ENCODE data around the gene SHC4. TPM values are rescaled to one million over a fixed set of nuclear protein-coding genes. Genes with fewer than 3 reads are reported as not detected.

The SHC4 gene
- polyA plus RNA-seq, 1 of the 3 experiments (the other 2 are of a cell fraction) = 1.6 TPM

- TF ChIP-seq, protein P1, sequence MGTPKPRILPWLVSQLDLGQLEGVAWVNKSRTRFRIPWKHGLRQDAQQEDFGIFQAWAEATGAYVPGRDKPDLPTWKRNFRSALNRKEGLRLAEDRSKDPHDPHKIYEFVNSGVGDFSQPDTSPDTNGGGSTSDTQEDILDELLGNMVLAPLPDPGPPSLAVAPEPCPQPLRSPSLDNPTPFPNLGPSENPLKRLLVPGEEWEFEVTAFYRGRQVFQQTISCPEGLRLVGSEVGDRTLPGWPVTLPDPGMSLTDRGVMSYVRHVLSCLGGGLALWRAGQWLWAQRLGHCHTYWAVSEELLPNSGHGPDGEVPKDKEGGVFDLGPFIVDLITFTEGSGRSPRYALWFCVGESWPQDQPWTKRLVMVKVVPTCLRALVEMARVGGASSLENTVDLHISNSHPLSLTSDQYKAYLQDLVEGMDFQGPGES (IDR thresholded peaks at IDR 0.05; ENCODE audit: low read depth, low read length) = no peak
- TF ChIP-seq, protein P2, sequence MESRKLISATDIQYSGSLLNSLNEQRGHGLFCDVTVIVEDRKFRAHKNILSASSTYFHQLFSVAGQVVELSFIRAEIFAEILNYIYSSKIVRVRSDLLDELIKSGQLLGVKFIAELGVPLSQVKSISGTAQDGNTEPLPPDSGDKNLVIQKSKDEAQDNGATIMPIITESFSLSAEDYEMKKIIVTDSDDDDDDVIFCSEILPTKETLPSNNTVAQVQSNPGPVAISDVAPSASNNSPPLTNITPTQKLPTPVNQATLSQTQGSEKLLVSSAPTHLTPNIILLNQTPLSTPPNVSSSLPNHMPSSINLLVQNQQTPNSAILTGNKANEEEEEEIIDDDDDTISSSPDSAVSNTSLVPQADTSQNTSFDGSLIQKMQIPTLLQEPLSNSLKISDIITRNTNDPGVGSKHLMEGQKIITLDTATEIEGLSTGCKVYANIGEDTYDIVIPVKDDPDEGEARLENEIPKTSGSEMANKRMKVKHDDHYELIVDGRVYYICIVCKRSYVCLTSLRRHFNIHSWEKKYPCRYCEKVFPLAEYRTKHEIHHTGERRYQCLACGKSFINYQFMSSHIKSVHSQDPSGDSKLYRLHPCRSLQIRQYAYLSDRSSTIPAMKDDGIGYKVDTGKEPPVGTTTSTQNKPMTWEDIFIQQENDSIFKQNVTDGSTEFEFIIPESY (IDR thresholded peaks at IDR 0.05; ENCODE audit: borderline replicate concordance, low read depth) = no peak
Observed at GRCh38 chr15:48987142-48987541, 23.4 kb upstream of the SHC4 start (continued).

GRCh38 chr15:48986240-48986639 lies 22.5 kb upstream of the SHC4 start:
- TF ChIP-seq TAF1 (IDR thresholded peaks at IDR 0.05; ENCODE audit: borderline replicate concordance, low read depth, low read length) = no peak
- no peak for TF ChIP-seq FOSL2 (IDR thresholded peaks at IDR 0.05; ENCODE audit: borderline replicate concordance, low read depth)
- H3K4me2 ChIP-seq = no peak overlapping the region
- 0 out of 4 replicates have a peak, but pooled peaks cover 0 to 6% of the 10 kb centered on the region in 2 experiments for H3K4me1 ChIP-seq (ENCODE audit: control insufficient read depth in 1 of 2, insufficient read depth in 2 of 2, low read depth in 1 of 2, low read length in 1 of 2)
- ChIA-PET POLR2A (interaction anchor here (1.1 kb wide), 1 partner anchor 11 kb away, joined by 5 read pairs; no protein-coding TSS in a partner anchor), CTCF (interaction anchor here (1.5 kb wide), 1 partner anchor 10 kb away, joined by 6 read pairs; no protein-coding TSS in a partner anchor)
- no peak overlapping the region for H3K27ac ChIP-seq (ENCODE audit: low read depth in 2 of 2, low read length in 1 of 2)
- WGBS (ENCODE audit: low lambda C conversion rate) = 90% methylated on average over 5 of the region's 5 CpGs
- H4K20me1 ChIP-seq (ENCODE audit: insufficient read depth) = no peaks in the 10 kb centered on the region
- H3F3A ChIP-seq (replicated peaks; ENCODE audit: insufficient read depth) = no peaks in the 10 kb centered on the region
- H3K9me3 ChIP-seq = no peaks in the 10 kb centered on the region
- no peak overlapping the region for H2AFZ ChIP-seq (ENCODE audit: low read depth)
- no peak overlapping the region for H3K9ac ChIP-seq
- H3K27me3 ChIP-seq (ENCODE audit: insufficient read depth) = no peaks in the 10 kb centered on the region
- H3K4me3 ChIP-seq (ENCODE audit: low read depth in 2 of 2, low read length in 1 of 2) = no peak overlapping the region
- H3K36me3 ChIP-seq (replicated peaks in 1 of 2; ENCODE audit: control insufficient read depth in 1 of 2, insufficient read depth in 2 of 2, low read length in 1 of 2) = peaks cover 19 to 26% of the 10 kb centered on the region in 2 experiments
- DNase-seq = no peak
- H3K9me2 ChIP-seq = no peaks in the 10 kb centered on the region
- no peaks in the 10 kb centered on the region for H3K79me2 ChIP-seq (ENCODE audit: insufficient read depth)

DNA sequence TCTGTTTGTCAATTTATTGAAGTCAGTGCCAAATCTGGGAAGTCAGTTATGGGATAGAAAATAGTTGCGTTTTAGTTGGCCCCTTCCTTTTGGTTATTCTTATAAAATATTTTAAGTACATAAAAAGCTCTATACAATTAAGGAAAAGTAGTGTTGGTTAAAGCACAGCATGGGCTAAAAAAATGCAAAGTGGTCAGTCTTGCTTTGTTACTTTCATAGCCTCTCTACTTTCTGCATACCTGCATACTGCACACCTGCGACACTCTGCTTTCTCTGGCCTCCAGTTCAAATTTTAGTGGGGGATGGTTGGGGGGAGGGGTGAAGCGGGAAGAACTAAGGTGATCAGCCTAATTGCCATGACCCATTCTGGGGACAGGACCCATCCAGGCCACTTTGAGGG lies 21.8 kb upstream of the SHC4 start:
- WGBS (ENCODE audit: low lambda C conversion rate) = 84% methylated on average over 3 of the region's 3 CpGs
- H3F3A ChIP-seq (replicated peaks; ENCODE audit: insufficient read depth) = no peaks in the 10 kb centered on the region
- no peak overlapping the region for H2AFZ ChIP-seq (ENCODE audit: low read depth)
- H3K9me3 ChIP-seq = no peaks in the 10 kb centered on the region
- H4K20me1 ChIP-seq (ENCODE audit: insufficient read depth) = no peaks in the 10 kb centered on the region
- H3K9ac ChIP-seq = no peak overlapping the region
- ChIA-PET POLR2A (no interaction called here), CTCF (interaction anchor here (1.5 to 1.8 kb wide), 2 partner anchors 10 to 22 kb away, joined by 6 to 11 read pairs; partner anchors contain the start of gene SHC4)
- H3K4me3 ChIP-seq (ENCODE audit: low read depth in 2 of 2, low read length in 1 of 2) = no peak overlapping the region
- H3K79me2 ChIP-seq (ENCODE audit: insufficient read depth) = no peaks in the 10 kb centered on the region
- no peaks in the 10 kb centered on the region for H3K9me2 ChIP-seq
- 0 out of 2 replicates have a peak overlapping the region, but pooled peaks have one; percentile 1 for H3K4me2 ChIP-seq
- no peaks in the 10 kb centered on the region for H3K27me3 ChIP-seq (ENCODE audit: insufficient read depth)
- DNase-seq = no peak
- H3K4me1 ChIP-seq (ENCODE audit: control insufficient read depth in 1 of 2, insufficient read depth in 2 of 2, low read depth in 1 of 2, low read length in 1 of 2) = 0 out of 4 replicates have a peak, but pooled peaks cover 0 to 6% of the 10 kb centered on the region in 2 experiments
- H3K27ac ChIP-seq (ENCODE audit: low read depth in 2 of 2, low read length in 1 of 2) = no peak overlapping the region
- peaks cover 14 to 20% of the 10 kb centered on the region in 2 experiments for H3K36me3 ChIP-seq (replicated peaks in 1 of 2; ENCODE audit: control insufficient read depth in 1 of 2, insufficient read depth in 2 of 2, low read length in 1 of 2)
- no peak for TF ChIP-seq POLR2AphosphoS5 (IDR thresholded peaks at IDR 0.05; ENCODE audit: low read depth, low read length)
- no peak for TF ChIP-seq YY1 (IDR thresholded peaks at IDR 0.05; ENCODE audit: low read depth)
- no peak for TF ChIP-seq ELF1 (IDR thresholded peaks at IDR 0.05)
- no peak for TF ChIP-seq TEAD4 (IDR thresholded peaks at IDR 0.05; ENCODE audit: borderline replicate concordance, insufficient read depth)
- TF ChIP-seq NRF1 (IDR thresholded peaks at IDR 0.05; ENCODE audit: low read depth, low read length) = no peak
- TF ChIP-seq MXI1 (IDR thresholded peaks at IDR 0.05; ENCODE audit: low read depth, low read length) = no peak
- TF ChIP-seq, protein P2 (IDR thresholded peaks at IDR 0.05; ENCODE audit: borderline replicate concordance, low read depth) = no peak
- TF ChIP-seq GATA2 (CRISPR knock-in tag; IDR thresholded peaks at IDR 0.05) = no peak
- no peak for TF ChIP-seq JUND (IDR thresholded peaks at IDR 0.05)
- TF ChIP-seq, protein P3, sequence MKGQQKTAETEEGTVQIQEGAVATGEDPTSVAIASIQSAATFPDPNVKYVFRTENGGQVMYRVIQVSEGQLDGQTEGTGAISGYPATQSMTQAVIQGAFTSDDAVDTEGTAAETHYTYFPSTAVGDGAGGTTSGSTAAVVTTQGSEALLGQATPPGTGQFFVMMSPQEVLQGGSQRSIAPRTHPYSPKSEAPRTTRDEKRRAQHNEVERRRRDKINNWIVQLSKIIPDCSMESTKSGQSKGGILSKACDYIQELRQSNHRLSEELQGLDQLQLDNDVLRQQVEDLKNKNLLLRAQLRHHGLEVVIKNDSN (IDR thresholded peaks at IDR 0.05; ENCODE audit: borderline replicate concordance, low read depth) = no peak
- no peak for TF ChIP-seq SIN3A (IDR thresholded peaks at IDR 0.05; ENCODE audit: borderline replicate concordance, low read depth, low read length)
- TF ChIP-seq EP300 (IDR thresholded peaks at IDR 0.05; ENCODE audit: borderline replicate concordance in 1 of 2, low read depth in 1 of 2, low read length in 1 of 2) = no peak
- no peak for TF ChIP-seq FOXJ3 (CRISPR knock-in tag; IDR thresholded peaks at IDR 0.05)
